Measurements from ENCODE around the gene EVI2B.
A peak's percentile ranks its signal among the peaks of the same experiment; 100 is the strongest.
"Not testable (repeated sequence)": the region's sequence is repeated elsewhere in the genome, so short reads cannot be mapped to it uniquely, and the experiment has no call there.

EVI2B gene

DNA sequence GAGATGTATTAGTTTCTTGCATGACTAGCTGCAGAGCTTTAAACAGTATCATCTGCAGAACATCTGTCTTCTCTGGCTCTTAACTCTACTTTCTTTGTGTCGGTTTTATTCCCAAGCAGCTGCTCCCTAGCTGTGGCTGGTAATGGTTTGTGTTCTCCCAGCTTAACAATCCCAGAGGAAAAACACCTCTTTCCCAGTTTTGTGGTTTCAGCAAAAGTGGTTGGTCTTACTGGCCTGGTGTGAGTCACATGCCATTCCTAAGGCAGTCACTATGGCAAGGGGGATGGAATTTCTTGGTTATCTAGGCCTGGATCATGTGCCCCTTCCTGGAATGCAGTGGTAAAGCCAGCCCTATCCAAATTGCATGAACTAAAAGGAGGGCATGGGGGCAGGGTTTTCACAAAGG is 44.3 kb downstream of the EVI2B start:
- Histone ChIP-seq H3K27ac (ENCODE audit: low read depth, low read length) (peak overlapping the region; percentile 18; the same call in 1 of the 2 replicates), H3K4me1 (ENCODE audit: control insufficient read depth, insufficient read depth, low read length) (peaks cover 11% of the 10 kb centered on the region; the same call in 1 of the 2 replicates), H3K4me3 (ENCODE audit: low read depth, low read length) (no peak overlapping the region), H3K27me3 (ENCODE audit: control insufficient read depth, insufficient read depth, low read length) (no peaks in the 10 kb centered on the region), H3K36me3 (ENCODE audit: control insufficient read depth, insufficient read depth, low read length) (peaks cover 23% of the 10 kb centered on the region), H3K9ac (ENCODE audit: low read length) (no peak overlapping the region), H3K9me3 (ENCODE audit: control insufficient read depth, insufficient read depth, low read depth, low read length) (no peaks in the 10 kb centered on the region)

DNA sequence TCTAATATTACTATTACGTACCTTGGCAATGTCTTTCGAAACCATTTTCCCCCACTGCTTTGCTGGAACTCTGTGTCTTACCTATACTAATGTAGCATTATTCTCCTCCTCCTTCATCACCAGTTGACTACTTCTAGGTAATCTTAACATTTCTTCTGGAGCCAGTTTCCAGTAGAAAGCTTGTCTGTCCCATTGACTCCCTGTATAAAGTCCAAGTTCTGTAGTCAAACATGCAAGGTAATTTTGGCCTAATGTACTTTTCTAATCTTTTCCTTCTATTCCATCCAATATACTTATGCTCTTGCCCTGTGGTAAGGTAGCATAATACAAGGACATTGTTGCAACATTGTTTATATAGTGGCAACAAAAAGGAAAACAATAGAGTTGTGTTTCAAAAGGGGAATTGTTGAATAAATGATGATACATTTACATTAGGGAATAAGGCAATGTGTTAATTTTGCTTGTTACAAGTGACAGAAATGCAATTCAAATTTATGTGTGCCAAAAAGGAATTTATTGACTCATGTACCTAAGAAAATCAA is 44.7 kb downstream of the EVI2B start:
- Histone ChIP-seq H3K9me3 (ENCODE audit: control insufficient read depth, insufficient read depth, low read depth, low read length) (no peaks in the 10 kb centered on the region), H3K27me3 (ENCODE audit: control insufficient read depth, insufficient read depth, low read length) (no peaks in the 10 kb centered on the region), H3K4me1 (ENCODE audit: control insufficient read depth, insufficient read depth, low read length) (peaks cover 11% of the 10 kb centered on the region; the same call in 1 of the 2 replicates), H3K36me3 (ENCODE audit: control insufficient read depth, insufficient read depth, low read length) (peaks cover 23% of the 10 kb centered on the region), H3K9ac (ENCODE audit: low read length) (no peak overlapping the region), H3K4me3 (ENCODE audit: low read depth, low read length) (no peak overlapping the region), H3K27ac (ENCODE audit: low read depth, low read length) (peak overlapping the region; percentile 18; the same call in 1 of the 2 replicates)

DNA sequence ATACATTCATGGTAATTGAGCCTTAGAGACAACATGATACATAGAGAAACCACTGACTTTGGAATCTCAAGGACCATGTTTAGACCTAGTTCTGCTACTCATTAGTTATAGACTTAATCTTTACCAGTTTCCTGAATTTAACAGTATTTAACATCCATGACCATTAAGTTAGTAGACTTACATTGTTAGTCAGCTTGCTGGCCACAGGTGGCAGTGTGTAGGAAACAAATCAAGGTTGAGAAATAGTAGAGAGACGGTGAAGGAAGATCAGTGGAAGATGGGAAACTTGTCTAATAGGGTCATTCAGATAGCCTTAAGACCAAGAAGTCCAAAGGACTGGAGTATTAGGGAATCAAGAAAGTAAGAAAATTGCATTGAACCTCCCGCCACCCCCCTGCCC is 47.8 kb downstream of the EVI2B start:
- H3K27ac ChIP-seq (ENCODE audit: low read depth, low read length), result no peak overlapping the region
- no peak overlapping the region for H3K9ac ChIP-seq (ENCODE audit: low read length)
- H3K9me3 ChIP-seq (ENCODE audit: control insufficient read depth, insufficient read depth, low read depth, low read length), result no peaks in the 10 kb centered on the region
- peaks cover 32% of the 10 kb centered on the region for H3K36me3 ChIP-seq (ENCODE audit: control insufficient read depth, insufficient read depth, low read length)
- no peak overlapping the region for H3K4me3 ChIP-seq (ENCODE audit: low read depth, low read length)
- H3K27me3 ChIP-seq (ENCODE audit: control insufficient read depth, insufficient read depth, low read length), result no peaks in the 10 kb centered on the region
- peaks cover 11% of the 10 kb centered on the region; the same call in 1 of the 2 replicates for H3K4me1 ChIP-seq (ENCODE audit: control insufficient read depth, insufficient read depth, low read length)

DNA sequence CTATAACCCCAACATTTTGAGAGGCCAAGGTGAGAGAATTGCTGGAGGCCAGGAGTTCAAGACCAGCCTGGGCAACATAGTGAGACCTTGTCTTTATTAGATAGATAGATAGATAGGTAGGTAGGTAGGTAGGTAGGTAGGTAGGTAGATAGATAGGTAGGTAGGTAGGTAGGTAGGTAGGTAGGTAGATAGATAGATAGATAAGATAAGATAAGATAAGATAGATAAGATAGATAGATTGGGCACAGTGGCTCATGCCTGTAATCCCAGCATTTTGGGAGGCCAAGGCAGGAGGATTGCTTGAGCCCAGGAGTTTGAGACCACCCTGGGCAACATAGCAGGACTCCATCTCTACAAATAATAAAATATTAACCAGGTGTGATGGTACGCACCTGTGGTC is 50.9 kb downstream of the EVI2B start:
- not testable (repeated sequence) for H3K4me1 ChIP-seq (ENCODE audit: control insufficient read depth, insufficient read depth, low read length); H3K9ac ChIP-seq (ENCODE audit: low read length); H3K9me3 ChIP-seq (ENCODE audit: control insufficient read depth, insufficient read depth, low read depth, low read length); H3K27ac ChIP-seq (ENCODE audit: low read depth, low read length); H3K4me3 ChIP-seq (ENCODE audit: low read depth, low read length); H3K27me3 ChIP-seq (ENCODE audit: control insufficient read depth, insufficient read depth, low read length)
- H3K36me3 ChIP-seq (ENCODE audit: control insufficient read depth, insufficient read depth, low read length), result peaks cover 35% of the 10 kb centered on the region

DNA sequence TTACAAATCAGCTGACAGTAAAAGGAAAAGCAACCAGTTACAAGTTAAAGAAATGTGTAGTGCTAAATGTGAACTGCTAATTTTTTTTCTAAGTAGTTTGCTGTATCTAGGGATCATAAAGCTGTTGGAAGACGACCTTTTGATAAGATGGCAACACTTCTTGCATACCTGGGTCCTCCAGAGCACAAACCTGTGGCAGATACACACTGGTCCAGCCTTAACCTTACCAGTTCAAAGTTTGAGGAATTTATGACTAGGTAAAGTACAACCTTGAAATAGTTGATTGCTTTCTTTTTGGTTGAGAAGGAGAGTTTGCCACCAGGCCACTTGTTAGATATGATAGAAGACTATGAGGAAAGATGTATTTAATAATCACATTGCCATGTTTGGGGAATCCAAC is 52.3 kb downstream of the EVI2B start:
- no peaks in the 10 kb centered on the region for H3K27me3 ChIP-seq (ENCODE audit: control insufficient read depth, insufficient read depth, low read length)
- no peaks in the 10 kb centered on the region for H3K4me1 ChIP-seq (ENCODE audit: control insufficient read depth, insufficient read depth, low read length)
- no peaks in the 10 kb centered on the region for H3K9me3 ChIP-seq (ENCODE audit: control insufficient read depth, insufficient read depth, low read depth, low read length)
- no peak overlapping the region for H3K27ac ChIP-seq (ENCODE audit: low read depth, low read length)
- no peak overlapping the region for H3K4me3 ChIP-seq (ENCODE audit: low read depth, low read length)
- peaks cover 26% of the 10 kb centered on the region for H3K36me3 ChIP-seq (ENCODE audit: control insufficient read depth, insufficient read depth, low read length)
- no peak overlapping the region for H3K9ac ChIP-seq (ENCODE audit: low read length)

DNA sequence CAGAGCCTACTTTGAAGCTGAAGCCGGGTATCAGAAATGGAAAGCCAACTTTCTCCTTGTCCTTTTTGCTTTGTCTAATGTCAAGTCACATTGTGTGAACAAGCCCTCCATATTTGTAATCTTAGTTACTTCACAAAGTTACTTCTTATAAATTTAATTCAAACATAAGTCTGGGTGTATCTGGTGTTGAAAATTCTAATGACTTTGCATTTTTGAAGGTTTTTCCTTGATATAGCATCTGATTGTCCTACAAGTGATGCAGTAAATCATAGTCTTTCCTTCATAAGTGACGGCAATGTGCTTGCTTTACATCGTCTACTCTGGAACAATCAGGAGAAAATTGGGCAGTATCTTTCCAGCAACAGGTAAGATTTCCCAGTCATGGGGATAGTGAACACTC is 53.7 kb downstream of the EVI2B start:
- Histone ChIP-seq H3K36me3 (ENCODE audit: control insufficient read depth, insufficient read depth, low read length) (peaks cover 20% of the 10 kb centered on the region), H3K27me3 (ENCODE audit: control insufficient read depth, insufficient read depth, low read length) (no peaks in the 10 kb centered on the region), H3K9ac (ENCODE audit: low read length) (no peak overlapping the region), H3K4me3 (ENCODE audit: low read depth, low read length) (no peak overlapping the region), H3K9me3 (ENCODE audit: control insufficient read depth, insufficient read depth, low read depth, low read length) (no peaks in the 10 kb centered on the region), H3K27ac (ENCODE audit: low read depth, low read length) (no peak overlapping the region), H3K4me1 (ENCODE audit: control insufficient read depth, insufficient read depth, low read length) (no peaks in the 10 kb centered on the region)

DNA sequence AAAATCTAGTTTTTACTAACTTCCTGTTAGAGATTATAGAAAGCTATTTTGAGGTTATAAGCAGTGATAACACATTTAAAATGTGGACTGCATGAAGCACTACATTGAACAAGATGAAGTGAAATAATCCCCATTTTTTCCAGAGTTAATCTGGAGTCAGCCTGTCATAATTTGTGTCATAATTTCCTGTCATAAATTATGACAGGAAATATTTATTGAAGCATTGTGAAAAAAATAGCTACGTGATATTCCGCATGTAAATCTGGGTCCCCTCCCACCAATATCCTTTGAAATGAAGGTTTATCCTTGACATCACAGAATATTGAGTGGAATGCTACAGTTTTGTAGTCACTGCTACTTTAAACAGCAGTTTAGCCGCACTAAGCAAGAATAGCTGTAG is 56.9 kb downstream of the EVI2B start:
- no peaks in the 10 kb centered on the region for H3K27me3 ChIP-seq (ENCODE audit: control insufficient read depth, insufficient read depth, low read length)
- no peak overlapping the region for H3K9ac ChIP-seq (ENCODE audit: low read length)
- no peaks in the 10 kb centered on the region for H3K4me1 ChIP-seq (ENCODE audit: control insufficient read depth, insufficient read depth, low read length)
- H3K9me3 ChIP-seq (ENCODE audit: control insufficient read depth, insufficient read depth, low read depth, low read length), result no peaks in the 10 kb centered on the region
- no peak overlapping the region for H3K4me3 ChIP-seq (ENCODE audit: low read depth, low read length)
- no peak overlapping the region for H3K27ac ChIP-seq (ENCODE audit: low read depth, low read length)
- H3K36me3 ChIP-seq (ENCODE audit: control insufficient read depth, insufficient read depth, low read length), result peaks cover 14% of the 10 kb centered on the region

DNA sequence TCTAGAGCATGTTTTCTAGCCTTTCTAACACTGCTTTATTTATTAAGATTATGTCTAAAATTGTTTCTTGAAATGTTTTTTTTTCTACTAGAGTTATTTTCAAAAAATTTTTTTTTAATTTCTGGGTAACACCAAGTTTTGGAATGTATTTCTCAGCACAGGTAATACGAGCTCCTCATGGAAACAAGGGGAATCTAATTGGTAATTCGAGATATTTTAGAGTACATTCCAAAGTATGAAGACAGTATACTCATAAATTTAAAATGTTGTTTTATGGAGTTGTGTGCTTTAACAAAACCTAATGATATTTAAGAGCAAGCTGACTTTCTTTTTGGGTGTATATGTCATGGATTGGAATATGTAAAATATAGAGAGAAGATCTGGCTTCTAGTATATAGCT is 59.2 kb downstream of the EVI2B start:
- no peak overlapping the region for H3K9ac ChIP-seq (ENCODE audit: low read length)
- no peak overlapping the region for H3K27ac ChIP-seq (ENCODE audit: low read depth, low read length)

More for the DNA sequence above, 59.2 kb downstream of the EVI2B start:
- Histone ChIP-seq H3K9me3 (ENCODE audit: control insufficient read depth, insufficient read depth, low read depth, low read length) (no peaks in the 10 kb centered on the region), H3K27me3 (ENCODE audit: control insufficient read depth, insufficient read depth, low read length) (no peaks in the 10 kb centered on the region), H3K4me3 (ENCODE audit: low read depth, low read length) (no peak overlapping the region), H3K36me3 (ENCODE audit: control insufficient read depth, insufficient read depth, low read length) (no peaks in the 10 kb centered on the region; the same call in 1 of the 2 replicates), H3K4me1 (ENCODE audit: control insufficient read depth, insufficient read depth, low read length) (0 out of 2 replicates have a peak, but pooled peaks cover under 1% of the 10 kb centered on the region)
